ENCODE measurements around the gene VEZT. TPM values are rescaled to one million over a fixed set of nuclear protein-coding genes. Genes with fewer than 3 reads are reported as not detected.

The VEZT gene
- total and polyA plus RNA-seq, 4 donors: 13.7 to 47.4 (median 22.0) TPM

DNA sequence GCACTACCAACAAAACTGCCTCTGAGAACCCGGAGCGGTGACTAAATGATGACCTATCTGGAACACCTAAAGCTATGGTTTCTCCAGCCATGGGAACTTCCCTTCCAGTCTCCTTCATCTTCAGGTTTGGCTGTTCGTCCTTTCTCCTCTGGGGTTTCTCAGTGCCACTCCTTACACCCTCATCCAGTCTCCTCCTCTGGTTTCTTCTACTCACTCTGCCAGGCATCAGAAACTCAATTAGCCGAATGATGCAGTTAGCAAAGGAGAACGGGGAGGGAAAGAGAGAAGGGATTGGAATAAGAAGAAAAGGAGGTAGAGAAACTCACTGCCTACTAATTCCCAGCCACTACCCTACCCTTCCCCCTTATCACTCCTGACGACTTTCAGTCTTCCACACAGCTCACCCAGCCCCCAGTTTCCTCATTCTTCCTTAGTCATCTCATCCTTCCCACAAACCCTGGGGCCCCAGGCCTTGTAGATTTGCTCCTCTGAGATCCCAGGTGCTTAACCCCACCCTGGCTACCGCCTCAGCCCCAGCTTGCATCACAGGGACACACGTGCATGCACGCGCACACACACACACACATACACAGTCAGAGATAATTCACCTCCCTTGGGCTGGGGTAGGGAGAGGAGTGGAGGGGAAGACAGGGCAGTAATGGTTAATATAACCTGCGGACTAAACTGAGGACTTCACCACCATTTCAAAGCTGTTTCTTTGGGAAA, 13.3 kb upstream of the VEZT start:
- TF ChIP-seq FOXA1 (IDR thresholded peaks at IDR 0.05) (no peak), JUND (IDR thresholded peaks at IDR 0.05) (no peak), EGR1 (IDR thresholded peaks at IDR 0.05; ENCODE audit: low read depth in 2 of 2) (no peak), RAD21 (IDR thresholded peaks at IDR 0.05) (no peak), ATF3 (IDR thresholded peaks at IDR 0.05) (no peak), NR2F2 (IDR thresholded peaks at IDR 0.05) (no peak), GABPA (IDR thresholded peaks at IDR 0.05 in 1 of 2, conservative IDR thresholded peaks at IDR 0.05 in 1 of 2) (no peak)
- TF ChIP-seq, protein P1, sequence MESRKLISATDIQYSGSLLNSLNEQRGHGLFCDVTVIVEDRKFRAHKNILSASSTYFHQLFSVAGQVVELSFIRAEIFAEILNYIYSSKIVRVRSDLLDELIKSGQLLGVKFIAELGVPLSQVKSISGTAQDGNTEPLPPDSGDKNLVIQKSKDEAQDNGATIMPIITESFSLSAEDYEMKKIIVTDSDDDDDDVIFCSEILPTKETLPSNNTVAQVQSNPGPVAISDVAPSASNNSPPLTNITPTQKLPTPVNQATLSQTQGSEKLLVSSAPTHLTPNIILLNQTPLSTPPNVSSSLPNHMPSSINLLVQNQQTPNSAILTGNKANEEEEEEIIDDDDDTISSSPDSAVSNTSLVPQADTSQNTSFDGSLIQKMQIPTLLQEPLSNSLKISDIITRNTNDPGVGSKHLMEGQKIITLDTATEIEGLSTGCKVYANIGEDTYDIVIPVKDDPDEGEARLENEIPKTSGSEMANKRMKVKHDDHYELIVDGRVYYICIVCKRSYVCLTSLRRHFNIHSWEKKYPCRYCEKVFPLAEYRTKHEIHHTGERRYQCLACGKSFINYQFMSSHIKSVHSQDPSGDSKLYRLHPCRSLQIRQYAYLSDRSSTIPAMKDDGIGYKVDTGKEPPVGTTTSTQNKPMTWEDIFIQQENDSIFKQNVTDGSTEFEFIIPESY (IDR thresholded peaks at IDR 0.05): no peak
- no peak for DNase-seq (ENCODE audit: low spot score)
- Histone ChIP-seq H3K36me3 (ENCODE audit: control insufficient read depth in 4 of 4, insufficient read depth in 3 of 4, low read depth in 1 of 4, low read length in 3 of 4) (no peaks in the 10 kb centered on the region), H3K27me3 (ENCODE audit: control insufficient read depth in 4 of 4, insufficient read depth in 4 of 4, low read length in 3 of 4) (no peaks in the 10 kb centered on the region), H3K4me3 (ENCODE audit: low read depth in 1 of 3, low read length in 3 of 3) (no peak overlapping the region), H3K9me3 (ENCODE audit: control insufficient read depth in 4 of 4, low read length in 3 of 4) (no peaks in the 10 kb centered on the region), H3K9ac (ENCODE audit: low read depth in 1 of 2, low read length in 2 of 2) (no peak overlapping the region), H3K4me1 (ENCODE audit: control insufficient read depth in 4 of 4, insufficient read depth in 4 of 4, low read length in 3 of 4) (peaks cover 0 to 7% (median 3%) of the 10 kb centered on the region in 4 donors), H3K27ac (ENCODE audit: low read depth in 1 of 2, low read length in 2 of 2) (no peak overlapping the region)
- WGBS: 82% methylated on average over 11 of the region's 11 CpGs

DNA sequence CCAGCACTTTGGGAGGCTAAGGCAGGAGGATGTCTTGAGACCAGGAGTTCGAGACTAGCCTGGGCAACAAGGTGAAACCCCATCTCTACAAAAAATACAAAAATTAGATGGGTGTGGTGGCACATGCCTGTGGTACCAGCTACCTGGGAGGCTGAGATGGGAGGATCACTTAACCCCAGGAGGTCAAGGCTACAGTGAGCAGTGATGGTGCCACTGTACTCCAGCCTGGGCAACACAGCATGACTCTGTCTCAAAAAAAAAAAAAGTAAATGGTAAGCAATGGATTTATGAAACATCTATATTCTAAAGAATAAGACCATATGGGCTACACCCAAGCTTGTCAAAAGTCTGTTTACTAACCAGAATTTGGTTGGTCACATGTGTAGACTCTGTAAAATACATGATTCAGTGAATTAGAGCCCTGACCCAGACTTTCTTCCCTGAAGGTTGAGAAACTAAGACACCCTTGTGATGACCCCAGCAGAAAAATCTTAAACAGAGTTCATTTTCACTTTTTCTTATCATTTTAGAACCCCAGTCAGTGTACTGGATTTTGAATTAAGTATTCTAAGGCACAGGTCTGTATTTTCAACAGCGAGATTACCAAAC, 12.5 kb upstream of the VEZT start:
- no peak for DNase-seq (ENCODE audit: low spot score)
- H3K27me3 ChIP-seq (ENCODE audit: control insufficient read depth in 4 of 4, insufficient read depth in 4 of 4, low read length in 3 of 4): no peaks in the 10 kb centered on the region
- no peak overlapping the region for H3K9ac ChIP-seq (ENCODE audit: low read depth in 1 of 2, low read length in 2 of 2)
- over 99% methylated on average over 2 of the region's 2 CpGs for whole genome bisulfite sequencing
- H3K4me3 ChIP-seq (ENCODE audit: low read depth in 1 of 3, low read length in 3 of 3): no peak overlapping the region
- H3K9me3 ChIP-seq (ENCODE audit: control insufficient read depth in 4 of 4, low read length in 3 of 4): no peaks in the 10 kb centered on the region
- no peak for TF ChIP-seq EGR1 (IDR thresholded peaks at IDR 0.05; ENCODE audit: low read depth in 2 of 2)
- TF ChIP-seq JUND (IDR thresholded peaks at IDR 0.05): no peak
- TF ChIP-seq ATF3 (IDR thresholded peaks at IDR 0.05): no peak
- no peak for TF ChIP-seq CTCF (IDR thresholded peaks at IDR 0.05; ENCODE audit: low read depth, low read length, missing input control)
- no peak for TF ChIP-seq HNF4A (conservative IDR thresholded peaks at IDR 0.05)
- TF ChIP-seq FOXA1 (IDR thresholded peaks at IDR 0.05): no peak
- TF ChIP-seq, protein P1 (IDR thresholded peaks at IDR 0.05): no peak
- TF ChIP-seq GABPA (IDR thresholded peaks at IDR 0.05 in 1 of 2, conservative IDR thresholded peaks at IDR 0.05 in 1 of 2): no peak
- no peak for TF ChIP-seq REST (IDR thresholded peaks at IDR 0.05)
- TF ChIP-seq RXRA (IDR thresholded peaks at IDR 0.05): no peak
- TF ChIP-seq YY1 (IDR thresholded peaks at IDR 0.05): no peak
- TF ChIP-seq HNF4G (IDR thresholded peaks at IDR 0.05): no peak
- TF ChIP-seq, protein P2, sequence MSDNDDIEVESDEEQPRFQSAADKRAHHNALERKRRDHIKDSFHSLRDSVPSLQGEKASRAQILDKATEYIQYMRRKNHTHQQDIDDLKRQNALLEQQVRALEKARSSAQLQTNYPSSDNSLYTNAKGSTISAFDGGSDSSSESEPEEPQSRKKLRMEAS (IDR thresholded peaks at IDR 0.05): no peak
- H3K4me1 ChIP-seq (ENCODE audit: control insufficient read depth in 4 of 4, insufficient read depth in 4 of 4, low read length in 3 of 4): peaks cover 0 to 7% (median 1%) of the 10 kb centered on the region in 4 donors
- no peak overlapping the region for H3K27ac ChIP-seq (ENCODE audit: low read depth in 1 of 2, low read length in 2 of 2)
- no peaks in the 10 kb centered on the region for H3K36me3 ChIP-seq (ENCODE audit: control insufficient read depth in 4 of 4, insufficient read depth in 3 of 4, low read depth in 1 of 4, low read length in 3 of 4)

Data from liver (tissue), 9 donors.